GM13976 (cell line): ENCODE data around the gene TAAR8.
A peak's percentile ranks its signal among the peaks of the same experiment; 100 is the strongest.

Experiments
- DNase-seq: peaks from one replicate; pipeline ENCODE4 v3.0.0; 2012; ENCODE audit warnings: low spot score
- in situ Hi-C: fragments of 300-500 bp; cut with MboI; formaldehyde crosslinking; loops from one replicate; pipeline ENCODE4 v1.12.0; 2022; ENCODE audit warnings: low sequenced_read_pairs, mixed read lengths, inconsistent platforms; ENCODE audit not compliant: unreplicated experiment
- TF ChIP-seq, protein P1 (sequence below): IDR thresholded peaks from 2 replicates; pipeline ENCODE4 v1.5.1; 2012; ENCODE audit warnings: borderline replicate concordance, mild to moderate bottlenecking; ENCODE audit not compliant: insufficient read depth; ENCODE audit errors: extremely low read depth, missing control alignments, control extremely low read depth

Gene TAAR8

DNA sequence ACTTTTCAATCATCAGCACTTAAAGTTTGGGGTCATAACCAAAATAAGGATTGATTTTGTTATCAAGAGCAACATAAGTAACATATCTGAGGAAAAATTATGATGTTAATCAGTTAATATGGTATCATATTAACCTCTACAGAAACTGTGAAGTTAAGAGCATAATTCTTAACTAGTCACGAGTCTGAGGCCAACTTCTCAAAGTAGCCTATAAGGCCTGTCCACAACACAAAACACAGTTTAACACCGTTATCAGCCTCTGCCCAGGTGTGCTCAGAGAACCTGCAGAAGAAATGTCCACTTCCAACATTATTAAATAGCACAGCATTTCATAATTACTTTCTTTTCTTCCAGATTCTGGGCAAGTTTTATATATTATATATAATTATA lies 40.6 kb upstream of the TAAR8 start:
- no peak for DNase-seq
- in situ Hi-C loops: no loop called here
- TF ChIP-seq, protein P1, sequence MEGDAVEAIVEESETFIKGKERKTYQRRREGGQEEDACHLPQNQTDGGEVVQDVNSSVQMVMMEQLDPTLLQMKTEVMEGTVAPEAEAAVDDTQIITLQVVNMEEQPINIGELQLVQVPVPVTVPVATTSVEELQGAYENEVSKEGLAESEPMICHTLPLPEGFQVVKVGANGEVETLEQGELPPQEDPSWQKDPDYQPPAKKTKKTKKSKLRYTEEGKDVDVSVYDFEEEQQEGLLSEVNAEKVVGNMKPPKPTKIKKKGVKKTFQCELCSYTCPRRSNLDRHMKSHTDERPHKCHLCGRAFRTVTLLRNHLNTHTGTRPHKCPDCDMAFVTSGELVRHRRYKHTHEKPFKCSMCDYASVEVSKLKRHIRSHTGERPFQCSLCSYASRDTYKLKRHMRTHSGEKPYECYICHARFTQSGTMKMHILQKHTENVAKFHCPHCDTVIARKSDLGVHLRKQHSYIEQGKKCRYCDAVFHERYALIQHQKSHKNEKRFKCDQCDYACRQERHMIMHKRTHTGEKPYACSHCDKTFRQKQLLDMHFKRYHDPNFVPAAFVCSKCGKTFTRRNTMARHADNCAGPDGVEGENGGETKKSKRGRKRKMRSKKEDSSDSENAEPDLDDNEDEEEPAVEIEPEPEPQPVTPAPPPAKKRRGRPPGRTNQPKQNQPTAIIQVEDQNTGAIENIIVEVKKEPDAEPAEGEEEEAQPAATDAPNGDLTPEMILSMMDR: no peak

DNA sequence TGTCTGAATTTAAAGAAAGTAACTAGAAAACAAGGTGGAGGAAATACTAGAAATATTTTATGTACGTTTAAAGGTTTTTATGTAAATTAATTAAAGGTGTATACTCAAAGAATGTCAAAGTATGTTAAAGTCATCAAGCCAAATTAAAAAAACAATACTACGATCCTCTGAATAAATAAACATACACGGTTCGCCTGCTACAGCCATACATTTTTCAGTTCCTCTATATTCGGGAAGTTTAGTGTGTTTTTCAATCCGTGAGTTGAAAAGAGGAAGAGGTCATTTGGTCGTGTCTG lies 40.2 kb upstream of the TAAR8 start:
- DNase-seq: no peak
- TF ChIP-seq, protein P1: no peak
- in situ Hi-C loops: no loop called here

DNA sequence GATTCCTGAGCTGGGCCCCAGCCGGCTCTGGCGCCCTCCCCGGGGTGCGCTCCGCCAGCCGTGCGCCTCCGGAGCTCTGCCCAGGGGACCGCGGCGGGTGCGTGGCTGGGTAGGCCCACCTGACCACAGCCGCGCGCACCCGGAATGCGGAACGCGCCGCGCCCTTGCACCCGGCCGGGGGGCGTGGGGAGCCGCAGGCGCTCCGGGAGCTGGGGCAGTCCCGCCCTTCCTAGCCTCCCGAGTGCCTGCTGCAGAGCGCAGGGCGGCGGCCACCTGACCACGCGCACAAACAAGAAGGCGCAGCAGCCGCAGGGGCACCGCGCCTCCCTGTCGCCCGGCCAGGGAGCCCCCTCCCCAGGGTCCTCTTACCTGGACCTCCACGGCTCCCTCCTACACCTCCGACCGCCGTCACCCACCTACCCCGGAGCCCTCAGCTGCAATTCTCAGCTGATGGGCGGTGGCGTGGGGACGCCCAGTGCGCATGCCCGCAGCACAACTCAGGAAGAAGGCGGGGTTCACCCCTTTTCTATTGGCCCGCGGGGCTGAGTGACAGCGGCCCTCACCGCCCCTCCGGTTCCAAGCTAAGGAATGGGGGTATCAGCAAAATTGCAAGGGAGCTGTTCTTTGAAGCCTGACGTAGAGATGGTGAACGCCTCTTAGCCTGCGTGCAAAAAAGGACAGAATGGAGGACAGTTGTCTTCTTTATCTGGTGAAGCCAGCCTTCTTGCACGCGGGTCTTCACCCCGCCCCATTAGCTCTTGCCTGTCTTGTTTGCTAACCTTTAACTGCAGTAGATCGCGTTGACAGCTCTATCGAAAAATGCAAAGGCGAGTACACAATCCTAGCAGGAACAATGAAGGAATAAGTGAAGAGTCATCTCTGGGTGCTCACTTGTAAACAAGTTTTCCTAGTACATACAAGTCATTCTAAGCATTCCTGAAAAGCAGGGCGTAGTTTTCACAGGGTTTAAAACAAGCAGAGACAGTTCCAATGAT lies 39.5 kb upstream of the TAAR8 start, which contains the start of gene STX7:
STX7 (minus strand) TSS at position 479 of the 995 bp plus-strand sequence. CDS start 9,586 bp downstream, outside the sequence.
- TF ChIP-seq, protein P1: peak; percentile 9
- in situ Hi-C loops: no loop called here
- DNase-seq: peak; percentile 88

DNA sequence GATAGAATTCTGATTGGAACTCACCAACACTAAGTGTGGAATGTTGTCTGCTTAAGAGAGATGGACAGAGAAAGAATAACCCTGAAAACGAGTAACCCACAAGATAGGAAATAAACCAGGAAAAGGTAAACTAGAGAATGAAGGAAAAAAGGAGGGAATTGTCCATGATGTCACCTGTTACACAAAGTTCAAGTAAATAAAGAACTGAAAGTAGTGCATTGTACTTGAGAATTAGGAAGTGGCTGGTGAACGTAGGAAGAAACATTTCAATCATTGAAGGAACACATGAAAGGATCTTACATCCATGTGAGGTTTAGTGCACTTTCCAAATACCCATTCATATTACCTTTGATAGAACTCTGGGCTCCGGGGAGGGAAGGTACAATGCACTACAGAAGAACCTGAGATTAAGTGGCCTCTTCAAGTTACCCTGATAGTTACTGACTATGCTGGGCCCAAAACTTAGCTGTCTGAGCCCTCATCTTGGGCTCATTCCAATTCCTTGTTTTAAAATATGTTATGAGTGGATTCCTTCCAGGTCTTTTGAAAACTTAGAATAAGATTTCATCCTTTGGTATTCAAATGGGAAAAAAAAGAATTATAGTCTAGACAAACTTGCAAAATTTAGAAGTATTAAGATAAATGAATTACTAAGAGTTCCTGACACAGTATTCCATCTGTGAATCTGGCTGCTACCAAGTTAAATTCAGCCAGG lies 38.5 kb upstream of the TAAR8 start:
- TF ChIP-seq, protein P1: no peak
- in situ Hi-C loops: no loop called here
- no peak for DNase-seq

DNA sequence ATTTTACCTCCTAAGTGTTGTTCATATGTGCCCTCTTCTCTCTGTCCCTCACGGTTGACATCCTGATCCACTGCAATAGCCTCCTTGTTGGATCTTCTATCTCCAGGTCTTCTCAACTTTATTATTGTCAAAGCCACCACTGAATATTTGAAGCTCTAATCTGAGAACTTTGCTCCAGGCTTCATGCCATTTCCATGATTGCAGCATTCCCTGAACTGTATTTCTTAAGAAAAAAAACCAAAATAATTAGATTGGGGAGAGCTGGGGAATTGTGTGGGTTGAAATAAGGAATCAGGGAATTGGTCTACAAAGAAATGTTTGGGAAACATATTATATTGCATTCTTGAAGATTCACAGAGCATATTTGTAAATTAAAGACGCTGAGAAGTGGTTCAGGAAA lies 37.1 kb upstream of the TAAR8 start:
- TF ChIP-seq, protein P1: no peak
- in situ Hi-C loops: no loop called here
- no peak for DNase-seq

DNA sequence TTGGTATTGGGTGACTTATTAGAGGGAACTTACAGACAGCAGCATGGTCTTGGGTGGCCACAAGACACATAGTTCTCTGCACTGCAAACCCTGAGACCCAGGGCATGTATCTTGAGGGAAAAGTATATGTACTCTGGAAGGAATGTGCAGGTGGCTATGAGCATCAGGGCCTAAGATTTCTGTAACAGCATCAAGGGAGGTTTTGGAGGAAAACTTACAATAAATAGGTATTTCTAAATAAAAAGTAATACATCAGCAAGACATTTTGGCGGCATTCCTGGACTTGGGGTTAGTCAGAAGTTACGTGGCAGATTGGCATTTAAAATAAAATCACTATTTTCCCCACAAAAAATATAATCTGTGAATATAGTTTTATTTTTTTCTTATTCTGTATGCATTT lies 31.5 kb upstream of the TAAR8 start:
- in situ Hi-C loops: loop anchor here (10.0 kb wide), 1 partner anchor 244 kb away; no protein-coding TSS in a partner anchor
- no peak for DNase-seq
- TF ChIP-seq, protein P1: no peak
